ENCODE results near the gene SIN3A. TPM values are rescaled to one million over a fixed set of nuclear protein-coding genes. Genes with fewer than 3 reads are reported as not detected.
A peak's percentile ranks its signal among the peaks of the same experiment; 100 is the strongest.
"Not testable (repeated sequence)": the region's sequence is repeated elsewhere in the genome, so short reads cannot be mapped to it uniquely, and the experiment has no call there.

SIN3A gene
- total RNA-seq, 2 donors from 2014 or later: 51.4 to 54.3 TPM

DNA sequence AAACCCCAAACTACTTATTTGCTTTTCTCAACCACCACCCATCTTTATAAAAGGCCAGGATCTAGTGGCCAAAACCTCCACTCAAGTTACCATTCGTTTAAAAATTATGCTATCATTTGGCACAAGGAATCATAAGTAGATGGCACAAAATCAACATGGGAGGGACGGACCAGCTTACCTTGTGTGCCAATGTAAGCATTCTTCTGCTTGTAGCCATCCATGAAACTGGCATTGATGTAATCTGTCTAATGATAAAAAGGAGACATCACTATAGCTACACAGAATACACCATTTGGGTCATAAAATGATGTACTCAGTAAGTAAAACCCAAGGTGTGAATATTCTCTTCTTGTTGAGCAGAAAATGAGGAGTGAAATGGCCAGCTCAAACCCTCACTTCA is 28.2 kb upstream of the SIN3A start:
- no peak overlapping the region for H3K4me3 ChIP-seq
- H3K4me1 ChIP-seq: no peaks in the 10 kb centered on the region
- H3K9me3 ChIP-seq: no peaks in the 10 kb centered on the region
- DNase-seq: no peak
- intact Hi-C loops (cut with DNase I): no loop called here
- TF ChIP-seq, protein P1, sequence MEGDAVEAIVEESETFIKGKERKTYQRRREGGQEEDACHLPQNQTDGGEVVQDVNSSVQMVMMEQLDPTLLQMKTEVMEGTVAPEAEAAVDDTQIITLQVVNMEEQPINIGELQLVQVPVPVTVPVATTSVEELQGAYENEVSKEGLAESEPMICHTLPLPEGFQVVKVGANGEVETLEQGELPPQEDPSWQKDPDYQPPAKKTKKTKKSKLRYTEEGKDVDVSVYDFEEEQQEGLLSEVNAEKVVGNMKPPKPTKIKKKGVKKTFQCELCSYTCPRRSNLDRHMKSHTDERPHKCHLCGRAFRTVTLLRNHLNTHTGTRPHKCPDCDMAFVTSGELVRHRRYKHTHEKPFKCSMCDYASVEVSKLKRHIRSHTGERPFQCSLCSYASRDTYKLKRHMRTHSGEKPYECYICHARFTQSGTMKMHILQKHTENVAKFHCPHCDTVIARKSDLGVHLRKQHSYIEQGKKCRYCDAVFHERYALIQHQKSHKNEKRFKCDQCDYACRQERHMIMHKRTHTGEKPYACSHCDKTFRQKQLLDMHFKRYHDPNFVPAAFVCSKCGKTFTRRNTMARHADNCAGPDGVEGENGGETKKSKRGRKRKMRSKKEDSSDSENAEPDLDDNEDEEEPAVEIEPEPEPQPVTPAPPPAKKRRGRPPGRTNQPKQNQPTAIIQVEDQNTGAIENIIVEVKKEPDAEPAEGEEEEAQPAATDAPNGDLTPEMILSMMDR (IDR thresholded peaks at IDR 0.05): no peak
- H3K9ac ChIP-seq (ENCODE audit: low read depth in 2 of 2, low read length in 2 of 2): no peak overlapping the region
- H3K27ac ChIP-seq: no peak overlapping the region
- no peaks in the 10 kb centered on the region for H3K27me3 ChIP-seq
- no peaks in the 10 kb centered on the region for H3K36me3 ChIP-seq

DNA sequence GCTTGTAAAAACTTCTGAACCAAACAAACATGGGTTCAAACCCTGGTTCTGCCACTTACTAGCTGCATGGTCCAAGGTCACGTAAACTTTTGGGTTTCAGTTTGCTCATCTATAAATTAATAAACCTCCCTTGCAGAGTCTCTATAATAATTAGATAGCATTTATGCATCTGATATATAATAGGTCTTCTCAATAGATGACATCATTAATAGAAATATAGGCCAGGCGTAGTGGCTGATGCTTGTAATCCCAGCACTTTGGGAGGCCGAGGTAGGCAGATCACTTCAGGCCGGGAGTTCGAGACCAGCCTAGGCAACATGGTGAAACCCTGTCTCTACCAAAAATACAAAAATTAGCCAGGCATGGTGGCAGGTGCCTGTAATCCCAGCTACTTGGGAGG is 25.6 kb upstream of the SIN3A start:
- intact Hi-C loops (cut with DNase I); H3K27me3 ChIP-seq; H3K27ac ChIP-seq; DNase-seq; H3K4me3 ChIP-seq; H3K9me3 ChIP-seq; H3K4me1 ChIP-seq; H3K36me3 ChIP-seq; H3K9ac ChIP-seq (ENCODE audit: low read depth in 2 of 2, low read length in 2 of 2): not testable (repeated sequence)

DNA sequence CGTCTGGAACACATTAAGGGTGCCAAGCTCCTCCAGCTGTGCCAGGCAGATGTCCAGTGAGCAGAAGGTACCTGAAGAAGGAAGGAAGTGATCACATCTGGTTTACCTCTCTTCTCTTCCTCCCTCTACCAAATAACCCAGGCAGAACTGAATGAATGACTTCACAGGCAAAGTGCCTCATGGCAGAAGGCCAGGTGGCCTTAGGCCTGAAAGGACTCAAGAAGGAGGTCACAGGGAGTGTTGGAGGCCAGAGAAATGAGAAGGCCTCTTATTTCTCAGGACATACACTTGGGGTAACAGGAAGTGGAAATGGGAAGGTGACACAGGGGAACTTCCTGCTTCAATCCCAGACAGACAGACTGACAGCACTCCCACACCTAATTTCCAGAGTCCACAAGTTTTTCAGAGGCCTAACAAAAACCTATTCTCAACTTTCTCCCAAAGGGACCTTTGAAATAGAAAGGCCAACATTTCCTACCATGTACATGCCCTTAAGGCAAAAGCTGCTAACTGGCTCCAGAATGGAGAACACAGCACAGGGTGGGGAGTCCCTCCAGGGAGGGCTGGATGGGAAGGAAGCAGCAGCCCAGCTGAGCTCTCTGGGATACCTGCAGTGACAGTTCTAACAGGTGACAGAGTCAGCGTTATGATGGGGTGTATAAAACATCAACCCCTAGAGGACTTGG is 17.6 kb upstream of the SIN3A start:
- intact Hi-C loops (cut with DNase I): no loop called here
- no peaks in the 10 kb centered on the region for H3K4me1 ChIP-seq
- no peak overlapping the region for H3K9ac ChIP-seq (ENCODE audit: low read depth in 2 of 2, low read length in 2 of 2)
- no peaks in the 10 kb centered on the region for H3K9me3 ChIP-seq
- no peak overlapping the region for H3K4me3 ChIP-seq
- DNase-seq: no peak
- peaks cover 30% of the 10 kb centered on the region for H3K36me3 ChIP-seq
- H3K27ac ChIP-seq: no peak overlapping the region
- TF ChIP-seq, protein P1 (IDR thresholded peaks at IDR 0.05): no peak
- H3K27me3 ChIP-seq: no peaks in the 10 kb centered on the region

DNA sequence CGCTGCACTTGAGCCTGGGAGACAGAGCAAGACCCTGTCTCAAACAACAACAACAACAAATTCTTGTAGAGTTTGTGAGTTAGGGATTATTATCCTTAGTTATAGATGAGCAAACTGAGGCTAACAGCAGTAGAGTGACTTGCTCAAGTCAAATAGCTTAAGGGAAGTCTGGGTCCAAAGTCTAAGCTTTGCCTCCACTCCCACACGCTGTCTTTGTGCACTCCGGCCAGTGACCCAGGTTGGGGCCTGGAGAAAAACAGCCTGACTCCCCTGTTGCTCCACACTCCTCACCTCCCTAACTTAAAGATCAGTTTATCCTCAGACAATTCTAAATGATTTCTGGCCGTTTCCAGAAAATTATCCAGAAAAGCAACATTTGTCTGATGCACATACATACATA is 9.2 kb upstream of the SIN3A start:
- Histone ChIP-seq H3K27me3 (no peaks in the 10 kb centered on the region), H3K27ac (no peak overlapping the region), H3K4me3 (no peak overlapping the region), H3K9ac (ENCODE audit: low read depth in 2 of 2, low read length in 2 of 2) (peak overlapping the region in 1 of 2 donors; percentile 43), H3K9me3 (no peaks in the 10 kb centered on the region), H3K4me1 (no peaks in the 10 kb centered on the region), H3K36me3 (no peaks in the 10 kb centered on the region)
- TF ChIP-seq, protein P1 (IDR thresholded peaks at IDR 0.05): no peak
- DNase-seq: peak; percentile 44
- intact Hi-C loops (cut with DNase I): no loop called here

DNA sequence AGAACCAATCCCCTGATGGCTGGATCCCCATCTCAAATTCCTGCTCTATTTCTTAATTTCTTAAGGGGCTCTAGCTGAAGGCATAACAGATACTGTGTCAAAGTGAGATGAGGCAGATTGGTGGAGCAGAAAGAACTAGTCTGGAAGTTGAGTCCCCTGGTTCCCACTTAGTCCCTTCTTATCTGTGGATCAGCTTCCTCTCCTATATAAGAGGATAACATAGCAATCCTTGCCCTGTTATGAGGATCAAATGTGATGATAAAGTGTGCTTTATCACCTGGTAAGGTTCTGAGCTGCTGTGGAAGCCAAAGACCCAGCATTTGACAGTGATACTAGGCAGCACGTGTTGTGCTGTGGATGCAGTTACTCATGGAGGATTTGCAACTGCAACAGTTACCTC is 8.1 kb upstream of the SIN3A start:
- no peak overlapping the region for H3K27ac ChIP-seq
- H3K36me3 ChIP-seq: no peaks in the 10 kb centered on the region
- no peaks in the 10 kb centered on the region for H3K27me3 ChIP-seq
- no peak overlapping the region for H3K4me3 ChIP-seq
- no peaks in the 10 kb centered on the region for H3K9me3 ChIP-seq
- no peaks in the 10 kb centered on the region for H3K4me1 ChIP-seq
- no peak for DNase-seq
- intact Hi-C loops (cut with DNase I): no loop called here
- H3K9ac ChIP-seq (ENCODE audit: low read depth in 2 of 2, low read length in 2 of 2): peak overlapping the region in 1 of 2 donors; percentile 5
- TF ChIP-seq, protein P1 (IDR thresholded peaks at IDR 0.05): no peak

DNA sequence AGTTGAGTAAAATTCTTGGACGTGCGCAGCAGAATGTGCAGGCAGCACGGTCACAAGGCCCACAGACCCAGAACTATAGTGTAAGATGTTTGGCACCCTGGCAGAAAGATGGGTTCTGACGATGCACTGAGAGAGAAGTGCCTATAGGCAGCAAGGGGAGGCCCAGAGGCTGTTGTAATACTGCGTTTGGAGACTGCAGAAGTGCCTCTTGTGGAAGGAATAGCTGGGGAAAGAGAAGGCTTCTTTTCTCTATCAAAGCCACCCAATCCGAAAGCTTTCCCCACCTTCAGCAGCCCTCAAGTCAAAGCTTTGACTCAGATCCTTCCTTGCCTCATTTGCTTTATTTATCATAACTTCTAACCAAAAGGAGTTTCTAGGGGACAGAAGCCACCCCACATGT is 5.2 kb upstream of the SIN3A start:
- H3K4me1 ChIP-seq: no peaks in the 10 kb centered on the region
- no peaks in the 10 kb centered on the region for H3K27me3 ChIP-seq
- no peaks in the 10 kb centered on the region for H3K36me3 ChIP-seq
- intact Hi-C loops (cut with DNase I): no loop called here
- TF ChIP-seq, protein P1 (IDR thresholded peaks at IDR 0.05): no peak
- no peak overlapping the region for H3K4me3 ChIP-seq
- DNase-seq: no peak
- peak overlapping the region in 1 of 2 donors; percentile 72 for H3K9ac ChIP-seq (ENCODE audit: low read depth in 2 of 2, low read length in 2 of 2)
- no peak overlapping the region for H3K27ac ChIP-seq
- no peaks in the 10 kb centered on the region for H3K9me3 ChIP-seq

All from colonic mucosa (tissue), 4 donors.